ENCODE data around the gene STIM1.
A peak's percentile ranks its signal among the peaks of the same experiment; 100 is the strongest.

STIM1 gene

GRCh38 chr11:3892156-3892555 is 36.7 kb downstream of the STIM1 start:
- no peaks in the 10 kb centered on the region for H3K27me3 ChIP-seq (ENCODE audit: insufficient read depth, low read length)
- H3K79me2 ChIP-seq (ENCODE audit: insufficient read depth, low read length): peaks cover 9% of the 10 kb centered on the region; the same call in 1 of the 2 replicates
- H3K4me2 ChIP-seq (ENCODE audit: low read length): no peak overlapping the region
- H3K4me3 ChIP-seq (ENCODE audit: low read depth, low read length, poor library complexity, severe bottlenecking): no peak overlapping the region
- H3K9ac ChIP-seq (ENCODE audit: low read length): no peak overlapping the region
- H4K20me1 ChIP-seq (ENCODE audit: insufficient read depth, low read length): no peaks in the 10 kb centered on the region
- H3K36me3 ChIP-seq (ENCODE audit: insufficient read depth, low read length): no peaks in the 10 kb centered on the region; the same call in 1 of the 2 replicates
- no peaks in the 10 kb centered on the region for H3K9me2 ChIP-seq (ENCODE audit: low read depth, low read length)
- no peak overlapping the region for H3K27ac ChIP-seq (ENCODE audit: low read depth, low read length, poor library complexity, severe bottlenecking)
- no peaks in the 10 kb centered on the region for H3K9me3 ChIP-seq (ENCODE audit: low read length)
- TF ChIP-seq, protein P1, sequence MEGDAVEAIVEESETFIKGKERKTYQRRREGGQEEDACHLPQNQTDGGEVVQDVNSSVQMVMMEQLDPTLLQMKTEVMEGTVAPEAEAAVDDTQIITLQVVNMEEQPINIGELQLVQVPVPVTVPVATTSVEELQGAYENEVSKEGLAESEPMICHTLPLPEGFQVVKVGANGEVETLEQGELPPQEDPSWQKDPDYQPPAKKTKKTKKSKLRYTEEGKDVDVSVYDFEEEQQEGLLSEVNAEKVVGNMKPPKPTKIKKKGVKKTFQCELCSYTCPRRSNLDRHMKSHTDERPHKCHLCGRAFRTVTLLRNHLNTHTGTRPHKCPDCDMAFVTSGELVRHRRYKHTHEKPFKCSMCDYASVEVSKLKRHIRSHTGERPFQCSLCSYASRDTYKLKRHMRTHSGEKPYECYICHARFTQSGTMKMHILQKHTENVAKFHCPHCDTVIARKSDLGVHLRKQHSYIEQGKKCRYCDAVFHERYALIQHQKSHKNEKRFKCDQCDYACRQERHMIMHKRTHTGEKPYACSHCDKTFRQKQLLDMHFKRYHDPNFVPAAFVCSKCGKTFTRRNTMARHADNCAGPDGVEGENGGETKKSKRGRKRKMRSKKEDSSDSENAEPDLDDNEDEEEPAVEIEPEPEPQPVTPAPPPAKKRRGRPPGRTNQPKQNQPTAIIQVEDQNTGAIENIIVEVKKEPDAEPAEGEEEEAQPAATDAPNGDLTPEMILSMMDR (IDR thresholded peaks at IDR 0.05; ENCODE audit: low read length): no peak
- TF ChIP-seq EZH2 (IDR thresholded peaks at IDR 0.05; ENCODE audit: borderline replicate concordance, low read length): no peak
- no peak overlapping the region for H2AFZ ChIP-seq (ENCODE audit: low read length)
- H3F3A ChIP-seq (ENCODE audit: insufficient read depth, low read length): no peaks in the 10 kb centered on the region
- H3K4me1 ChIP-seq (ENCODE audit: insufficient read depth, low read length, severe bottlenecking): peaks cover 86% of the 10 kb centered on the region

DNA sequence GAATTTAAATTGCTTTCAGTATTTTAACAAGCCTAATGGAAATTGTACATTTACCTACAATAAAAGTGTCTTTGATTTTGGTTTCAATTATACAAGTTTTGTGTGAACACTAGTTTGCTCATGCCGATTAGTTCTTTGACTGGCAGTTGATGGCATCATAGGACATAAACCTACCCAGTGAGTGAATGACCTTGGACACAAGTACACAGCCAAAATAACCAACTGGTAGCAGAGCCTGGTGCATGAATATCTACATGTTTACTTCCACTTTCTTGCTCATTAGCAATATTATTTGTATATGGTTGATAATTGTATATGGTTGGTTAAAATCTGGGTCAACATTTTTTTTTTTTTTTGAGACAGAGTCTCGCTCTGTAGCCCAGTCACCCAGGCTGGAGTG is 37.8 kb downstream of the STIM1 start:
- H3K79me2 ChIP-seq (ENCODE audit: insufficient read depth, low read length): peaks cover 9% of the 10 kb centered on the region; the same call in 1 of the 2 replicates
- H3K4me2 ChIP-seq (ENCODE audit: low read length): peak overlapping the region; percentile 58
- H2AFZ ChIP-seq (ENCODE audit: low read length): no peak overlapping the region
- peak overlapping the region; percentile 92 for H3K27ac ChIP-seq (ENCODE audit: low read depth, low read length, poor library complexity, severe bottlenecking)
- H4K20me1 ChIP-seq (ENCODE audit: insufficient read depth, low read length): no peaks in the 10 kb centered on the region
- H3K4me3 ChIP-seq (ENCODE audit: low read depth, low read length, poor library complexity, severe bottlenecking): peak overlapping the region; percentile 31
- H3K36me3 ChIP-seq (ENCODE audit: insufficient read depth, low read length): no peaks in the 10 kb centered on the region; the same call in 1 of the 2 replicates
- no peak for TF ChIP-seq EZH2 (IDR thresholded peaks at IDR 0.05; ENCODE audit: borderline replicate concordance, low read length)
- TF ChIP-seq, protein P1 (IDR thresholded peaks at IDR 0.05; ENCODE audit: low read length): no peak
- H3K4me1 ChIP-seq (ENCODE audit: insufficient read depth, low read length, severe bottlenecking): peaks cover 76% of the 10 kb centered on the region
- no peaks in the 10 kb centered on the region for H3K9me2 ChIP-seq (ENCODE audit: low read depth, low read length)
- H3K27me3 ChIP-seq (ENCODE audit: insufficient read depth, low read length): no peaks in the 10 kb centered on the region
- H3K9ac ChIP-seq (ENCODE audit: low read length): no peak overlapping the region; the same call in 1 of the 2 replicates
- no peaks in the 10 kb centered on the region for H3F3A ChIP-seq (ENCODE audit: insufficient read depth, low read length)
- H3K9me3 ChIP-seq (ENCODE audit: low read length): no peaks in the 10 kb centered on the region

DNA sequence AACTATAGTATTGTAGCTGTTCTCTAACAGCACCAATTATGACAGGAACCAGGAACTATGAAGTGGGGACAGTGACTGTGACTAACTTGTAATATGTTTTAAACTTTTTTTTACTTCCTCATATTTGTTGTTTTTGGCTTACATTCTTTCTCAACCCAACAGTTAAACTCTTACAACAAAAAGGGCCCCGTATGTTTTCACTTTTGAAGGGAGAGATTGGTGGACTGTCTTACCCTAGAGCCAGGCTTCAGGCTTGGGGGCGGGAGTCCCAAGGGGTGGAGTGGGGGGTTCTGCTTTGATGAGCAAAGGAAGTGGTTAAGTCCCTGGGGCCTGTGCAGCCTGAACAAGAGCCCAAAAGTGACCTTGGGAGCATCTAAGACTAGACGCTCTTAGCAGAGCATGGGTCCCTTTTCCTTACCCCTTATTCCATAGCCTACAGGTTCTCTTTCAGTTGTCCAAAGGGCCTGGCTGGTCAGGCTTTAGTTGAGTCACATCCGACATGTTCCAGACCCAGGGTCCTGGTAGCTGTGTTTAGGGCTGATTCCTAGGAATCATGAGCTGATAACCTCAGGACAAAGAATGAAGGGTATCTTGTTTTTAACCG is 38.8 kb downstream of the STIM1 start:
- Histone ChIP-seq H4K20me1 (ENCODE audit: insufficient read depth, low read length) (no peaks in the 10 kb centered on the region), H3K27me3 (ENCODE audit: insufficient read depth, low read length) (no peaks in the 10 kb centered on the region), H3K79me2 (ENCODE audit: insufficient read depth, low read length) (peaks cover 9% of the 10 kb centered on the region; the same call in 1 of the 2 replicates), H3K9me3 (ENCODE audit: low read length) (no peaks in the 10 kb centered on the region), H3K4me2 (ENCODE audit: low read length) (peak overlapping the region; percentile 58), H3K4me3 (ENCODE audit: low read depth, low read length, poor library complexity, severe bottlenecking) (peak overlapping the region; percentile 31), H3K36me3 (ENCODE audit: insufficient read depth, low read length) (no peaks in the 10 kb centered on the region; the same call in 1 of the 2 replicates), H3K27ac (ENCODE audit: low read depth, low read length, poor library complexity, severe bottlenecking) (peak overlapping the region; percentile 92), H3K9me2 (ENCODE audit: low read depth, low read length) (no peaks in the 10 kb centered on the region), H3K4me1 (ENCODE audit: insufficient read depth, low read length, severe bottlenecking) (peaks cover 67% of the 10 kb centered on the region), H2AFZ (ENCODE audit: low read length) (no peak overlapping the region), H3K9ac (ENCODE audit: low read length) (peak overlapping the region; percentile 45; the same call in 1 of the 2 replicates), H3F3A (ENCODE audit: insufficient read depth, low read length) (no peaks in the 10 kb centered on the region)
- TF ChIP-seq, protein P1 (IDR thresholded peaks at IDR 0.05; ENCODE audit: low read length): no peak
- no peak for TF ChIP-seq EZH2 (IDR thresholded peaks at IDR 0.05; ENCODE audit: borderline replicate concordance, low read length)

All from OCI-LY1 (cell line).